Measurements from ENCODE around the gene KLF7.

Gene KLF7

DNA sequence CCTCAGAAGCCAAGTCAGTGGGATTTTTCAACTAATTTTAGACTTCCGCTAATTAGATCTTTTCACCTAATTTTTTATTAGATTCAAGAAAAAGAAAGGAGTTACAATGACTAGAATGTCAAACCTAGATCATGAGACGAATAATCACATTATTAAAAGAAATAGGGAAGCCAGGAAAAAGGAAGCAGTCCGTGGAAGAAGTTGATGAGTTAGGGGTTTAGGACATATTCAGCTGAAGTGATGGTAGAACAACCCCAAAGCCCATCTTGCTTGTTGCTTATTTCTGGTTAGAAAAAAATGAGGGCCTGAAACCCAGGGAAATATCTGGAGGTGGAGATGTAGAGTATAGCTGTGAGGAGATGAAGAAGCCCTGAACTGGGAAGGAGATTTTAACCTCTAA is 8.0 kb downstream of the KLF7 start:
- DNase-seq (ENCODE audit: low spot score) = no peak
- no peak for TF ChIP-seq CTCF (IDR thresholded peaks at IDR 0.05; ENCODE audit: extremely low read depth, insufficient read depth, missing control alignments)
- in situ Hi-C loops (cut with MboI; ENCODE audit: low pct_unique_long_range_greater_than_20kb, low sequenced_read_pairs, unreplicated experiment) = no loop called here

DNA sequence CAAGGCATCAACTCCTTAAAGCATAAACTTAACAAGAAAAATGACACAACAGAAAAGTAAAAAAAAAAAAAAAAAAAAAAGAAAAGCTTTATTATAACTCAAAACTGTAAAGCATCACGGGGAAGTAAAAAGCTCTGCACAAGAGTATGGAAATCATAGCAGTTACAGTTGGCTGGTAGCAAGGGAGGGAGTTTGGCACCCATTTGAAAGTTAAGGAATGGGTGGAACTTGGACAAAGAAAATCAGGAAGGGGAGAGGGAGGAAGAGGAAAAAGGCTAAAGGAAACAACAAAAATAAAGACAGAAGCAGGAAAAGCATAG is 8.6 kb downstream of the KLF7 start:
- no peak for TF ChIP-seq CTCF (IDR thresholded peaks at IDR 0.05; ENCODE audit: extremely low read depth, insufficient read depth, missing control alignments)
- DNase-seq (ENCODE audit: low spot score) = no peak
- in situ Hi-C loops (cut with MboI; ENCODE audit: low pct_unique_long_range_greater_than_20kb, low sequenced_read_pairs, unreplicated experiment) = no loop called here

GRCh38 chr2:207156451-207157161 is 9.1 kb downstream of the KLF7 start:
- no peak for DNase-seq (ENCODE audit: low spot score)
- in situ Hi-C loops (cut with MboI; ENCODE audit: low pct_unique_long_range_greater_than_20kb, low sequenced_read_pairs, unreplicated experiment) = no loop called here
- TF ChIP-seq CTCF (IDR thresholded peaks at IDR 0.05; ENCODE audit: extremely low read depth, insufficient read depth, missing control alignments) = no peak

DNA sequence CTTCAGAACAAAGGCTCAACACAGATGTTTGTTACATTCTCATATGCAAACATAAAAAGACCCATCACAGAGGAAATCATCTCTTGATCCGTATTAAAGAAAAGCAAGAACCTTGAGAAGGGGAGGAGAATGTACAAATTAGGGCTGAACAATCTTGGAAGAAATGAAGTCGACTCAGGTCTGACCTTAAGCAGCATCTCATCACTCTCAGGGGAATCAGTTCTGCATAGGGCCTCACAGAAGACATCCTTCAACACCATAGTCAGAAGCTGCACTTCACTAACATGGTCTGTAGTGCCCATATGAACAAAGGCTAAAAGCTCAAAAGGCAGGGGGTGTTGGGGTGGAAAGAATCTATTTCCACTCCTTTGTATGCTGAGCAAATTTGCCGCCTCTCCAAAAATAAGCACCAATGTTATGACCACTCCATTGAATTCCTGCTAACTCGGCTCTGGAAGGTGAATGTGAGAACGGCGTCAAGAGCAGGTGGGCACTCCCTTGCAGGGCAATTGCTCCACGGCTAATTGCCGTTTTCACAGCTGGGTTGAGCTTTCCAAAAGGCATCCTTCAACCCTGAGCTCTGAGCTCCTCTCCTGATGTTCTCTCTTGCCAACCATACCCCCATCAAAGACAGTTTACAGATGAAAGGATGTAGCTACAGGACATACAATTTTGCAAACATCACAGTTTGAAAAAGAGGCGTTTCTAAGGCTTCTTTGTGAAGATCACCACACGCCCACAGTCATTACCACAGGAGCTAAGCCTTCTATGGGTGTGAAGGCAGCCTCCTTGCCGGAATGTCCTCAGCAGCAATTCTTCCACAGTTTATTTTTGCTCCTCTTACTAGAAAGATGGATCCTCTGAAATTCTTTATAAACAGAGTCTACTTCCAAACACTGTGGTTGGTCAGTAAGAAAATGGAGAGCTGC is 10.0 kb downstream of the KLF7 start:
- in situ Hi-C loops (cut with MboI; ENCODE audit: low pct_unique_long_range_greater_than_20kb, low sequenced_read_pairs, unreplicated experiment) = no loop called here
- no peak for TF ChIP-seq CTCF (IDR thresholded peaks at IDR 0.05; ENCODE audit: extremely low read depth, insufficient read depth, missing control alignments)
- no peak for DNase-seq (ENCODE audit: low spot score)

- in situ Hi-C loops (cut with MboI; ENCODE audit: low pct_unique_long_range_greater_than_20kb, low sequenced_read_pairs, unreplicated experiment) = no loop called here
- no peak for DNase-seq (ENCODE audit: low spot score)
- no peak for TF ChIP-seq CTCF (IDR thresholded peaks at IDR 0.05; ENCODE audit: extremely low read depth, insufficient read depth, missing control alignments)
Observed at GRCh38 chr2:207154556-207155510, 10.9 kb downstream of the KLF7 start.
